ENCODE measurements around the gene PROKR1.

The PROKR1 gene

DNA sequence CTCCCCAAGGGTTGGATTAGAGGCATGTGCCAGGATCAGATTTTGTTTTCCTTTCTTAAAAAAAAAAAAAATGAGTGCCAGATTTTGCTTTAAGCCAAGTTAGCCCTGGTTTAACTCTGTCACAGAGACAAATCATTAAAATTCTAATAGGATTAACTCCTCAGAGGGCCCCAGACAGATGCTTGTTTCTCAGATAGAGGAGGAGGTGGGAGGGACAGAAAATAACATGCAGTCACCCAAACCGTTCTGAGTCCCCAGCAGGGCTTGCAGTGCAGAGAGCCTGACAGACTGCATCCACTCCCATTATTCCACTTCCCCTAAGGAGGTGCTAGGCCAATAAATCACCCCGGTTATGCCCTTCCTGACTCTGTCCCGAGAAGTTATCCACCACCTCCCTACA, 6.3 kb upstream of the PROKR1 start:
- no peak overlapping the region for H3K27ac Mint-ChIP-seq
- H3K9me3 Mint-ChIP-seq: peaks cover 2 to 10% of the 10 kb centered on the region in 2 donors
- ATAC-seq (no peak), DNase-seq (no peak)
- H3K4me1 Mint-ChIP-seq: peaks cover 6% of the 10 kb centered on the region
- peaks cover 19% of the 10 kb centered on the region for H3K27me3 Mint-ChIP-seq
- no peak overlapping the region for H3K4me3 Mint-ChIP-seq

DNA sequence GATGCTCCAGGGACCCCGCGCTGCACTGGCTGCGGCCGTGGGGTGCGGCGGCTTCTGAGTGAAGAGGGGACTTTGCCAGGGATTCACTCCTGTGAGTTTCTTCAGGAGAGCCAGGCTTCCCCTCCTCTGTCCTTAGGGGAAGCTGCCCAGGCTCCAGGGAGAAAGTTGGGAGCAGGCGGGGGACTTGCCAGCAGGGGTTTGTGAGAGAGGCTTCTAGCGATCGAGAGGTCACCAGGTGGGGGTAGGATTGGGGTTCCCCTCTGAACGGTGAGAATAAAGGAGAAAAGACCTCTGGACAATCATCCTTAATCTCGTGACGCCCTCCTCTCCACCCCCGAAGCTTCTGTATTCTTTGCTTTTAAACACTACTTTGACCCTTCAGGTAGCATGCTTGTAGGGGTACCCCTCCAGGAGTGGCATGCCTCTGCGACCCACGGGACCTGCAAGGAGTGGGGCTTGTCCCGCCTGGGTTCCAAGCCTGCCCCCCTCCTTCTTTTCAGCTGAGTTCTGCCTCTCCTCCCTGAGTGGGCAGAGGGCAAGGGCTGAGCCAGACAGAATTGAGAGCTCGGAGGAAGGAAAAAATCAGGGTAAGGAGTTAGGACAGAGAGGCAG, 601 bp downstream of the PROKR1 start:
- Mint-ChIP-seq H3K27me3 (peaks cover 87% of the 10 kb centered on the region), H3K4me1 (peaks cover 40% of the 10 kb centered on the region), H3K4me3 (peak overlapping the region; percentile 71 to 80), H3K9me3 (peaks cover 4 to 10% of the 10 kb centered on the region in 2 donors), H3K27ac (no peak overlapping the region)
- no peak for DNase-seq
- ATAC-seq: peak; percentile 1

GRCh38 chr2:68645523-68645922, 2.1 kb downstream of the PROKR1 start:
- ATAC-seq (peak; percentile 83), DNase-seq (peak in 1 of 2 donors; percentile 46)
- Mint-ChIP-seq H3K27ac (no peak overlapping the region), H3K27me3 (peaks cover 91% of the 10 kb centered on the region), H3K4me3 (no peak overlapping the region), H3K4me1 (peaks cover 42% of the 10 kb centered on the region), H3K9me3 (peaks cover 4 to 9% of the 10 kb centered on the region in 2 donors)

GRCh38 chr2:68646303-68646702, 2.9 kb downstream of the PROKR1 start:
- Mint-ChIP-seq H3K4me3 (no peak overlapping the region), H3K27ac (peak overlapping the region in 1 of 2 donors; percentile 48), H3K27me3 (peaks cover 83% of the 10 kb centered on the region), H3K4me1 (peaks cover 44% of the 10 kb centered on the region), H3K9me3 (peaks cover under 1 to 4% of the 10 kb centered on the region in 2 donors)
- DNase-seq (no peak), ATAC-seq (no peak)

GRCh38 chr2:68650645-68651044, 7.3 kb downstream of the PROKR1 start:
- Mint-ChIP-seq H3K27ac (no peak overlapping the region), H3K4me1 (peaks cover 68% of the 10 kb centered on the region), H3K4me3 (peak overlapping the region in 1 of 2 donors; percentile 3), H3K9me3 (no peaks in the 10 kb centered on the region), H3K27me3 (peaks cover 43% of the 10 kb centered on the region)
- DNase-seq (no peak), ATAC-seq (no peak)

- H3K27me3 Mint-ChIP-seq: peaks cover 35% of the 10 kb centered on the region
- H3K9me3 Mint-ChIP-seq: no peaks in the 10 kb centered on the region
- peaks cover 55% of the 10 kb centered on the region for H3K4me1 Mint-ChIP-seq
- peak; percentile 33 to 43 for DNase-seq
- H3K27ac Mint-ChIP-seq: peak overlapping the region in 1 of 2 donors; percentile 22
- ATAC-seq: peak; percentile 54
- peak overlapping the region; percentile 60 to 72 for H3K4me3 Mint-ChIP-seq
Observed at GRCh38 chr2:68653034-68653433, 9.7 kb downstream of the PROKR1 start.

DNA sequence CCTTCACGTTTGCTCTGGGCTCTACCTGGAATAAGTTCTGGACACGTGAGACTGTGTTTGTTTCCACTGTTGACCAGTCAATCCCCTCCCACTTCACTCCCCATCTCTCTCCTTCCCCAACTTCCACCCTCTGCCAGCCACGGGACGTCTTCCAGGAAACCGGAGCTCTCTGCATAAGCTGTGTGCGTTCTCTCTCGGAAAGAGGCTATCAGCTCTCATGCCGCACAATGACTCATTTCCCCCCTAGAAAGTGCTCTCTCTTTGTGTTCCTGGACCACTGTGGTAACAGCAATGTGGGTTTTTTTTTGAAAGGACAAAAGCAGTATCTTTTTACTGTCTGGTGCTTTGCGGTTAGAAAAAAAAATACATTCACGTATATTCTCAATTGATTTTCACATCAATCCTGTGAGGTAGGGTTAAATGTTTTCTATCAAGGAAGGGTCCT, 10.2 kb downstream of the PROKR1 start:
- peak; percentile 68 to 78 for DNase-seq
- ATAC-seq: peak; percentile 90
- peak overlapping the region; percentile 22 to 42 for H3K27ac Mint-ChIP-seq
- H3K27me3 Mint-ChIP-seq: peaks cover 35% of the 10 kb centered on the region
- peaks cover 58% of the 10 kb centered on the region for H3K4me1 Mint-ChIP-seq
- H3K9me3 Mint-ChIP-seq: no peaks in the 10 kb centered on the region
- H3K4me3 Mint-ChIP-seq: peak overlapping the region; percentile 60 to 72

- no peak for ATAC-seq
- Mint-ChIP-seq H3K4me3 (no peak overlapping the region), H3K4me1 (peaks cover 69% of the 10 kb centered on the region), H3K27me3 (peaks cover 30% of the 10 kb centered on the region), H3K9me3 (no peaks in the 10 kb centered on the region), H3K27ac (no peak overlapping the region)
- no peak for DNase-seq
Observed at GRCh38 chr2:68658266-68658665, 14.9 kb downstream of the PROKR1 start.

DNA sequence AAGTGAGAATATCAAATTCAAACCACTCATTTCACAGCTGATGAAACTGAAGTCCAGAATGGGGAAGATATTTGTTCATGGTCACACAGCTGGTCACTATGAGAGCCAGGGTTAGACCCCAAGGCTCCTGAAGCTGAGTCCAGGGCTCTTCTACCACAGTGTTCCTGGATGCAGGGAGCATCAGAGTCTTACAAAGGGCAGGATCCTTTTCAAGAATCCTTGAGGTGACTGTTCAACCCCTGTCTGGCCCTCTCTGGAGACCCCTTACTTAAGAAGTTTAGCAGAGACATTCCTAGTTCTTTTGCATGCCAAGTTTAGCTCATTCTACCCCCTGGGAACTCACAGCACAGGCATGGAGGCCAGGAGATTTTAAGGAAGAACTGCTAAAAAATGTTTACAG, 15.7 kb downstream of the PROKR1 start:
- Mint-ChIP-seq H3K4me3 (no peak overlapping the region), H3K4me1 (peaks cover 69% of the 10 kb centered on the region), H3K9me3 (no peaks in the 10 kb centered on the region), H3K27me3 (peaks cover 31% of the 10 kb centered on the region), H3K27ac (no peak overlapping the region)
- ATAC-seq (no peak), DNase-seq (no peak)

DNA sequence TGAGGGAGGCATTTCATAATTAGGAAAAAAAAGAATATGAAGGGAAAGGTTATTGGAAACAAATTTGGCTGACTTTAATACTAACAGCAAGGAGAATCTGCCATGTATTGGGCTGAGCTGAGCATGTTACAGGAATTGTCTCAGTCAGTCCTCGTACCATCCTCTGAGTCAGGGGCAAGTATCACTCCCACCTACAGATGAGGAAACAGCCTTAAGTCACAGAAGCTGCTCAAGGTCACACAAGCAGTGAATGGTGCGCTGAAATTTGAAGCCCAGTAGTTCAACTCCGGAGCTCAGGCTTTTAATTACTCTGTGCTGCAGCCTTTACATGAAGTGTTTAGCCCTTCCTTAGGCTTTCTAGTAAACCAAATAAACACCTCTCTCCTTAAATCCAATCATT, 17.3 kb downstream of the PROKR1 start:
- peak; percentile 48 for ATAC-seq

GRCh38 chr2:68662466-68662865, 19.1 kb downstream of the PROKR1 start:
- DNase-seq (no peak), ATAC-seq (no peak)
- Mint-ChIP-seq H3K27ac (no peak overlapping the region), H3K27me3 (peaks cover 25% of the 10 kb centered on the region), H3K4me1 (peaks cover 55% of the 10 kb centered on the region), H3K9me3 (peaks cover 0 to 12% of the 10 kb centered on the region in 2 donors), H3K4me3 (no peak overlapping the region)

More for the DNA sequence above, 17.3 kb downstream of the PROKR1 start:
- DNase-seq: no peak
- Mint-ChIP-seq H3K9me3 (peaks cover 0 to 7% of the 10 kb centered on the region in 2 donors), H3K27me3 (peaks cover 37% of the 10 kb centered on the region), H3K27ac (no peak overlapping the region), H3K4me3 (no peak overlapping the region), H3K4me1 (peaks cover 55% of the 10 kb centered on the region)

- ATAC-seq (peak; percentile 94), DNase-seq (peak in 1 of 2 donors; percentile 48)
- H3K27ac Mint-ChIP-seq: no peak overlapping the region
- peaks cover 15% of the 10 kb centered on the region for H3K27me3 Mint-ChIP-seq
- H3K4me3 Mint-ChIP-seq: peak overlapping the region; percentile 51 to 57
- peaks cover 0 to 12% of the 10 kb centered on the region in 2 donors for H3K9me3 Mint-ChIP-seq
- H3K4me1 Mint-ChIP-seq: peaks cover 50% of the 10 kb centered on the region
Observed at GRCh38 chr2:68663371-68664156, 20.2 kb downstream of the PROKR1 start.

DNA sequence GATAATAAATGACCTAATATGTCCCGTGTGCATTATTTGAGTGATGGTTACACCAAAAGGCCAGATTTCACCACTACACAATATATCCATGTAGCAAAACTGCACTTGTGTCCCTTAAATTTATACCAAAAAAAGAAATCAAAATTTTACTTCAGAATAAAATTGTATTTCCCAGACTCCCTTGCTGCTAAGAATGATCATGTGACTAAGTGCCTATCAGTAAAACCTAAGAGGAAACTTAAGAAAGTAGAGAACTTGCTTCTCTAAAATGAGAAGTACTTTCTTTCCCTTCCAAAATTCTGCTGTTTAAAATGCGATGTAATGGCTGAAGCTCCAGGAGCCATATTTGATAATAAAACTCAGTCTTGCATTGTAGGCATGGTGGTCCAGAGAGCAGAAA, 24.0 kb downstream of the PROKR1 start:
- ATAC-seq (no peak), DNase-seq (no peak)
- Mint-ChIP-seq H3K4me1 (peaks cover 35% of the 10 kb centered on the region), H3K9me3 (peaks cover 6 to 12% of the 10 kb centered on the region in 2 donors), H3K4me3 (no peak overlapping the region), H3K27me3 (peaks cover 34% of the 10 kb centered on the region), H3K27ac (no peak overlapping the region)

- no peak for DNase-seq
- Mint-ChIP-seq H3K4me3 (no peak overlapping the region), H3K27me3 (peaks cover 34% of the 10 kb centered on the region), H3K4me1 (peaks cover 16% of the 10 kb centered on the region), H3K27ac (no peak overlapping the region), H3K9me3 (peaks cover 7% of the 10 kb centered on the region in 2 donors)
- no peak for ATAC-seq
Observed at GRCh38 chr2:68669651-68670050, 26.3 kb downstream of the PROKR1 start.

DNA sequence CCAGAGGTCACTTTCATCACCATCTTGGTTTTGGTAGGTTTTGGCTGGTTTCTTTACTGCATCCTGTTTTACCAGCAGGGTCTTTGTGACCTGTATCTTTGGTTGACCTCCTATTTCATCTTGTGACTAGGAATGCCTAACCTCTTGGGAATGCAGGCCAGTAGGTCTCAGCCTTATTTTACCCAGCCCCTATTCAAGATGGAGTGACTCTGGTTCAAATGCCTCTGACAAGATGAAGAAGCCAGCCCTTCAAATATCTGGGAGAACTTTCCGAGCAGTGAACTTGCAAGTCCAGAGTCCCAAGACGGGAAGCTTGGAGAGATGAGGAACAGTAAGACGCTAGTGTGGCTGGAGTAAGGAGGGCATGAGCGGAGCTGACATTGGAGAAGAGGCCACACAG, 28.6 kb downstream of the PROKR1 start:
- ATAC-seq: no peak

GRCh38 chr2:68673631-68674030, 30.3 kb downstream of the PROKR1 start:
- Mint-ChIP-seq H3K9me3 (peaks cover 2 to 18% of the 10 kb centered on the region in 2 donors), H3K27ac (no peak overlapping the region), H3K4me3 (no peak overlapping the region), H3K27me3 (peaks cover 41% of the 10 kb centered on the region), H3K4me1 (peaks cover 16% of the 10 kb centered on the region)
- ATAC-seq: no peak
- no peak for DNase-seq

More for the DNA sequence above, 28.6 kb downstream of the PROKR1 start:
- no peak for DNase-seq
- Mint-ChIP-seq H3K27ac (no peak overlapping the region), H3K27me3 (peaks cover 41% of the 10 kb centered on the region), H3K4me3 (no peak overlapping the region), H3K9me3 (peaks cover 3 to 18% of the 10 kb centered on the region in 2 donors), H3K4me1 (peaks cover 16% of the 10 kb centered on the region)
